Activated naive CD8-positive, alpha-beta T cell treated with anti-CD3 and anti-CD28 coated beads, Interleukin-2, amount 50 U/mL, for 24 hours (primary cell): ENCODE data around the gene GTPBP4.

Experiments used
- ATAC-seq: fragments of 150-1000 bp; cut with Tn5 transposase; one replicate; pipeline ENCODE4 v1.10.0; 2021
- DNase-seq: peaks from one replicate; pipeline ENCODE4 v3.0.0; 2021
- H3K27ac Mint-ChIP-seq: one replicate; pipeline ENCODE4 v1.8.0; 2021; ENCODE audit warnings: mild to moderate bottlenecking, mixed read lengths
- H3K27me3 Mint-ChIP-seq: one replicate; pipeline ENCODE4 v1.8.0; 2021; ENCODE audit warnings: mixed read lengths
- H3K36me3 Mint-ChIP-seq: one replicate; pipeline ENCODE4 v1.8.0; 2021; ENCODE audit warnings: low read depth, mixed read lengths
- H3K4me1 Mint-ChIP-seq: one replicate; pipeline ENCODE4 v1.8.0; 2021; ENCODE audit warnings: mixed read lengths
- H3K4me3 Mint-ChIP-seq: one replicate; pipeline ENCODE4 v1.8.0; 2021; ENCODE audit warnings: mild to moderate bottlenecking, moderate library complexity, mixed read lengths
- H3K9me3 Mint-ChIP-seq: one replicate; pipeline ENCODE4 v1.8.0; 2021; ENCODE audit warnings: mixed read lengths

Gene GTPBP4

GRCh38 chr10:1041514-1041913 is 53.3 kb downstream of the GTPBP4 start:
- H3K36me3 Mint-ChIP-seq = peaks cover 47% of the 10 kb centered on the region
- no peak for DNase-seq
- no peak overlapping the region for H3K4me3 Mint-ChIP-seq
- no peak overlapping the region for H3K27ac Mint-ChIP-seq
- no peak for ATAC-seq
- peaks cover 35% of the 10 kb centered on the region for H3K4me1 Mint-ChIP-seq
- no peaks in the 10 kb centered on the region for H3K9me3 Mint-ChIP-seq
- H3K27me3 Mint-ChIP-seq = no peaks in the 10 kb centered on the region

- no peaks in the 10 kb centered on the region for H3K27me3 Mint-ChIP-seq
- peak overlapping the region; percentile 66 for H3K4me3 Mint-ChIP-seq
- DNase-seq = no peak
- no peaks in the 10 kb centered on the region for H3K9me3 Mint-ChIP-seq
- H3K27ac Mint-ChIP-seq = peak overlapping the region; percentile 73
- peaks cover 49% of the 10 kb centered on the region for H3K36me3 Mint-ChIP-seq
- peak; percentile 38 for ATAC-seq
- H3K4me1 Mint-ChIP-seq = peaks cover 44% of the 10 kb centered on the region
Observed at GRCh38 chr10:1043532-1043995, 55.3 kb downstream of the GTPBP4 start.

- H3K27me3 Mint-ChIP-seq = no peaks in the 10 kb centered on the region
- H3K9me3 Mint-ChIP-seq = no peaks in the 10 kb centered on the region
- no peak for ATAC-seq
- peaks cover 49% of the 10 kb centered on the region for H3K36me3 Mint-ChIP-seq
- peaks cover 44% of the 10 kb centered on the region for H3K4me1 Mint-ChIP-seq
- DNase-seq = no peak
- peak overlapping the region; percentile 73 for H3K27ac Mint-ChIP-seq
- peak overlapping the region; percentile 66 for H3K4me3 Mint-ChIP-seq
Observed at GRCh38 chr10:1044146-1044545, 55.9 kb downstream of the GTPBP4 start.

GRCh38 chr10:1044964-1045363 is 56.7 kb downstream of the GTPBP4 start:
- Mint-ChIP-seq H3K27me3 (no peaks in the 10 kb centered on the region), H3K27ac (peak overlapping the region; percentile 70), H3K4me1 (peaks cover 44% of the 10 kb centered on the region), H3K36me3 (peaks cover 49% of the 10 kb centered on the region), H3K4me3 (peak overlapping the region; percentile 66), H3K9me3 (no peaks in the 10 kb centered on the region)
- DNase-seq (no peak), ATAC-seq (no peak)

GRCh38 chr10:1045415-1045814 is 57.2 kb downstream of the GTPBP4 start:
- H3K27me3 Mint-ChIP-seq = no peaks in the 10 kb centered on the region
- H3K27ac Mint-ChIP-seq = peak overlapping the region; percentile 70
- H3K9me3 Mint-ChIP-seq = no peaks in the 10 kb centered on the region
- DNase-seq (no peak), ATAC-seq (no peak)
- peaks cover 46% of the 10 kb centered on the region for H3K4me1 Mint-ChIP-seq
- H3K36me3 Mint-ChIP-seq = peaks cover 46% of the 10 kb centered on the region
- peak overlapping the region; percentile 66 for H3K4me3 Mint-ChIP-seq

- no peak for ATAC-seq
- no peak for DNase-seq
- Mint-ChIP-seq H3K4me1 (peaks cover 69% of the 10 kb centered on the region), H3K36me3 (peaks cover 57% of the 10 kb centered on the region), H3K4me3 (peak overlapping the region; percentile 96), H3K27me3 (no peaks in the 10 kb centered on the region), H3K9me3 (no peaks in the 10 kb centered on the region), H3K27ac (peak overlapping the region; percentile 95)
Observed at GRCh38 chr10:1047937-1048336, 59.7 kb downstream of the GTPBP4 start.

DNA sequence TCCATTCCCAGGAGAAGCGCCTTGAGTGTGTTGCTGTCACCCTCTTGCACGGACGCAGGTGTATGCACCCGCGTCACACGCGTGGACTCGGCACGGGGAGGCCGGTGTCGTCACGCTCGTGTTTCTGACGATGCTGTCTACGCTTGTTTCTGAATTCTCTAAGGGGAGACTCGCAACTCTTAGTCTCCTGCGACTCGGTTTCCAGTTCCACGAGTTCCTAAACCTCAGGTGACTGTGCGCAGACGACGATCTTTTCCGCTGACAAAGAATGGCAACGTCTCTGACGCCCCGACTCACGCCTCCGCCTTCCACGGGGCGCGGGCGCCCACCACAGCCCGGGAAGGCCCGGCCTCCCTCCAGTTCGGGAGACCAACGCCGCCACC is 60.1 kb downstream of the GTPBP4 start:
- Mint-ChIP-seq H3K27me3 (no peaks in the 10 kb centered on the region), H3K27ac (peak overlapping the region; percentile 95), H3K36me3 (peaks cover 55% of the 10 kb centered on the region), H3K9me3 (no peaks in the 10 kb centered on the region), H3K4me1 (peaks cover 69% of the 10 kb centered on the region), H3K4me3 (peak overlapping the region; percentile 96)
- DNase-seq (no peak), ATAC-seq (peak; percentile 25)

GRCh38 chr10:1048732-1049424 is 60.6 kb downstream of the GTPBP4 start, which contains the start of gene IDI1:
TSS of gene IDI1 (minus strand) at chr10:1049119. CDS start at chr10:1049003, 116 bp downstream.
- no peaks in the 10 kb centered on the region for H3K27me3 Mint-ChIP-seq
- H3K36me3 Mint-ChIP-seq = peaks cover 54% of the 10 kb centered on the region
- ATAC-seq = peak; percentile 88
- peak within 1 kb of the TSS; percentile 96 for H3K4me3 Mint-ChIP-seq
- DNase-seq = peak; percentile 95
- H3K9me3 Mint-ChIP-seq = no peaks in the 10 kb centered on the region
- peak within 1 kb of the TSS; percentile 95 for H3K27ac Mint-ChIP-seq
- peaks cover 68% of the 10 kb centered on the region for H3K4me1 Mint-ChIP-seq

DNA sequence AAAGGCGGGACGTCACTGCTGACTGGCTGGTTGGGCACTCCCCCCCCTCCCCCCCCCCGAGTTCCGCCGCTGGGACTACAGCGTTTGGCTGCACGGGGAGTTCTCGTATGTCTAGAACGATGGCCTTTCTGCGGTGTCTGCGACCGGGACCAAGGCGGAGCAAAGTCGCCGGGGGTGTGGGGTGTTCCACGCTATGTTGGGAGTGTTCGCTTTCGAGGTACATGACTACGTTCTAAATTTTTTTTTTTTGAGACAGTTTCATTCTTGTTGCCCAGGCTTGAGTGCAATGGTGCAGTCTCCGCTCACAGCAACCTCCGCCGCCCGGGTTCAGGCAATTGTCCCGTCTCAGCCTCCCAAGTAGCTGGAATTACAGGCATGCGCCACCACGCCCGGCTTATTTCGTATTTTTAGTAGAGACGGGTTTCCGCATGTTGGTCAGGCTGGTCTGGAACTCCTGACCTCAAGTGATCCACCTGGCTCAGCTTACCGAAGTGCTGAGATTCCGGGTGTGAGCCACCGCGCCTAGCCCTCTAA is 61.3 kb downstream of the GTPBP4 start:
- Mint-ChIP-seq H3K27ac (peak overlapping the region; percentile 95), H3K27me3 (no peaks in the 10 kb centered on the region), H3K4me3 (peak overlapping the region; percentile 96), H3K4me1 (peaks cover 68% of the 10 kb centered on the region), H3K36me3 (peaks cover 49% of the 10 kb centered on the region), H3K9me3 (no peaks in the 10 kb centered on the region)
- ATAC-seq (no peak), DNase-seq (no peak)

DNA sequence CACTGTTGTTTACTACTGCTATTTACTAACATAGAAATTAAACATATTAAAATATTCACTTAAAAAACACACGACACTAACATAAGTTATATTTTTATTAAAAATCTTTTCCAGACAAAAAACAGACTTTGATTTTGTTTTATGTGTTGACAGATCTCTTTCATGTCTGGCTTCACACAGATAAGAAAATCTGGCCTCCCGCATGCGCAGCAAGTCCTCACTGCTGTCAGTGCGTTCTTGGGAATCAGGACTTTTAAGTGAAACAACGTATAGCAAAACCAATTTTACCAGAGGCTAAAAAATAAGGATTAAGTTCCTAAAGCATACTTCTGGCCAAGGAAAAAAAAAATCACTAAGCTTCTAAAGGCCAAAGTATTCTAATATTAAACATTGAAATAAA is 61.9 kb downstream of the GTPBP4 start:
- H3K36me3 Mint-ChIP-seq = peaks cover 45% of the 10 kb centered on the region
- ATAC-seq = no peak

DNA sequence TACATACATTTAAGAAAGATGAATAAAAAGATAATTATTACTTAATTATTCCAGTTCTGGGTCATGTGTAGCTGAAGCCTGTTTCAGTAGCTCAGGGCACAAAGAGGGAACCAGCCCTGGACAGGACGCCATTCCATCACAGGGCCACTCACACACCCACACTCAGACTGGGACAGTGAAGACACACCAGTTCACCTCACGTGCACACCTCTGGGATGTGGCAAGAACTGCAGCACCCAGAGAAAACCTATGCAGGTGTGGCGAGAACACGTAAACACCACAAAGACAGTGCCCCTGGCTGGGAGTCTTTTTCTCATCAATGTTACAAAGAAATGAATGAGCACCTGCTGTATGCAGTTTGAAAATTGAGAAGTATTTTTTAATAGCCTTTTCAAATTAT is 62.3 kb downstream of the GTPBP4 start:
- Mint-ChIP-seq H3K4me1 (peaks cover 68% of the 10 kb centered on the region), H3K9me3 (no peaks in the 10 kb centered on the region), H3K27ac (peak overlapping the region; percentile 76), H3K36me3 (peaks cover 41% of the 10 kb centered on the region), H3K4me3 (peak overlapping the region; percentile 96), H3K27me3 (no peaks in the 10 kb centered on the region)
- ATAC-seq = no peak
- DNase-seq = peak; percentile 24

More for the DNA sequence above, 61.9 kb downstream of the GTPBP4 start:
- H3K27ac Mint-ChIP-seq = peak overlapping the region; percentile 95
- peaks cover 68% of the 10 kb centered on the region for H3K4me1 Mint-ChIP-seq
- no peaks in the 10 kb centered on the region for H3K27me3 Mint-ChIP-seq
- no peak for DNase-seq
- H3K9me3 Mint-ChIP-seq = no peaks in the 10 kb centered on the region
- peak overlapping the region; percentile 96 for H3K4me3 Mint-ChIP-seq

DNA sequence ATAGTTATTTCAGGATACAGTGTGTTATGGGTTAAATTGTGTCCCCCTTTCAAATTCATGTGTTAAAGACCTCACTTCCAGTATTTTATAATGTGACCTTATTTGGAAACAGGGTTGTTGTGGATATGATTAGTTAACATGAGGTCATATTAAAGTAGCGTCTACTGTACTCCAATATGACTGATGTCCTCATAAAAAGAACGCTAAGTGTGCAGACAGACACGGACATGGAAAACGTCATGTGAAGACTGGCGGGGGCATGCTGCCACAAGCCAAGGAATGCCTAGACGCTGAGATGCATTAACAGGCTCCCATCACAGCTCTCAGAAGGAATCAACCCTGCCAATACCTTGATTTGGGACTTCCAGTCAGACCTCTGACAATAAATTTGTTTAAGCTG is 66.5 kb downstream of the GTPBP4 start:
- ATAC-seq = no peak
- Mint-ChIP-seq H3K4me3 (peak overlapping the region; percentile 91), H3K27ac (peak overlapping the region; percentile 34), H3K9me3 (no peaks in the 10 kb centered on the region), H3K36me3 (peaks cover 31% of the 10 kb centered on the region), H3K4me1 (peaks cover 79% of the 10 kb centered on the region), H3K27me3 (no peaks in the 10 kb centered on the region)
- DNase-seq = no peak

GRCh38 chr10:1056326-1057105 is 68.3 kb downstream of the GTPBP4 start, which contains the start of gene WDR37:
TSS of gene WDR37 (plus strand) at chr10:1056385. CDS start at chr10:1072156, 15,771 bp downstream.
- peak within 1 kb of the TSS; percentile 91 for H3K4me3 Mint-ChIP-seq
- H3K36me3 Mint-ChIP-seq = peaks cover 24% of the 10 kb centered on the region

DNA sequence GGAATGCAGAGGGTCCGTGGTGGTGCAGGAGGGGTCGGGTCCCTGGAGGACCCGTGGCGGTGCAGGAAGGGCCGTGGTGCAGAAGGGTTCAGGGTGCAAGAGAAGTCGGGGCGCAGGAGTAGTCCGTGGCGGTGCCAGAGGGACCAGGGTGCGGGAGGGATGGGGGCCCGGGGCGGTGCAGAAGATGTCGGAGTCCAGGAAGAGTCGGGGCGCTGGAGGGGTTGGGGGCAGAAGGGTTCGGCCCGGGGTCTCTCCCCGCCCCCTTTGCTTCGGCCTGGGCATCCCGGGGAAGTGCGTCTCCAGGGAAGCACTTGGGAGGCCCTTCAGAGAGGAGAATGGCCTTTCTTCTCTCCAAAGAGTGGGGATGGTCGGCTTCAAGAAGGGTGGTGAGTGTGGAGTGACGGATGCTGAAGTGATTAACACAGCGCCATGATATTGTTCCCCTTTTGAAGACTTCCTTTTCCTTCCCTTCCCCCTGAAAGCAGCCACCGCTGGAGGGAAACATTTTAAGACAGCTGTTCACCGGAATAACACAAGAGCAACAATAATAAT is 68.9 kb downstream of the GTPBP4 start:
- Mint-ChIP-seq H3K27me3 (no peaks in the 10 kb centered on the region), H3K36me3 (peaks cover 22% of the 10 kb centered on the region), H3K27ac (peak overlapping the region; percentile 86), H3K4me1 (peaks cover 85% of the 10 kb centered on the region), H3K4me3 (peak overlapping the region; percentile 91), H3K9me3 (no peaks in the 10 kb centered on the region)
- DNase-seq (no peak), ATAC-seq (no peak)

More at GRCh38 chr10:1056326-1057105, 68.3 kb downstream of the GTPBP4 start, which contains the start of gene WDR37:
- H3K27me3 Mint-ChIP-seq = no peaks in the 10 kb centered on the region
- peak; percentile 94 for ATAC-seq
- peaks cover 84% of the 10 kb centered on the region for H3K4me1 Mint-ChIP-seq
- H3K27ac Mint-ChIP-seq = peak within 1 kb of the TSS; percentile 87
- peak; percentile 92 for DNase-seq
- H3K9me3 Mint-ChIP-seq = no peaks in the 10 kb centered on the region
